PC-3 (cell line): Measurements from ENCODE around the gene CLCA2.

Experiments
- CTCF ChIP-seq: fragments of 300-600 bp; sonication (generic); conservative IDR thresholded peaks from 2 replicates; pipeline ENCODE4 v1.5.1; 2017; ENCODE audit warnings: antibody characterized with exemption, low read depth, mild to moderate bottlenecking, low read length
- EZH2 ChIP-seq: fragments of 300-600 bp; sonication (generic); IDR thresholded peaks from one replicate; pipeline ENCODE4 v1.6.1; 2017; ENCODE audit warnings: antibody characterized with exemption, mild to moderate bottlenecking, low read length; ENCODE audit not compliant: unreplicated experiment
- EZH2phosphoT487 ChIP-seq: fragments of 300-600 bp; sonication (generic); IDR thresholded peaks from 2 replicates; pipeline ENCODE4 v1.6.1; 2018; ENCODE audit warnings: mild to moderate bottlenecking, antibody characterized with exemption, low read length, borderline replicate concordance

- TF ChIP-seq CTCF (no peak), EZH2 (no peak), EZH2phosphoT487 (no peak)
Measured at GRCh38 chr1:86375688-86376087, 48.3 kb upstream of the CLCA2 start.
